ENCODE results near the gene SLC39A13. TPM values are rescaled to one million over a fixed set of nuclear protein-coding genes. Genes with fewer than 3 reads are reported as not detected.
A peak's percentile ranks its signal among the peaks of the same experiment; 100 is the strongest.

SLC39A13 gene
- 10 to 100 TPM in 2 of 4 donors, 1 to 10 TPM in 2; 7.8 to 30.9 (median 18.0) TPM for polyA plus RNA-seq
- long read RNA-seq, donor 1, partial matches to known transcripts: 20 of 20 reads
- long read RNA-seq, donor 1, other reads (novel, unspliced or antisense): 0 of 20 reads
- long read RNA-seq, donor 2: 0 reads
- long read RNA-seq, donor 3, partial matches to known transcripts: 0 of 1 reads
- long read RNA-seq, donor 3, other reads (novel, unspliced or antisense): 0 of 1 reads
- long read RNA-seq, donor 4: 0 reads
- long read RNA-seq, donor 5, partial matches to known transcripts: 17 of 17 reads
- long read RNA-seq, donor 5, other reads (novel, unspliced or antisense): 0 of 17 reads
- long read RNA-seq, donor 6: 0 reads
- long read RNA-seq, donor 7: 0 reads
- long read RNA-seq, donor 8, partial matches to known transcripts: 0 of 1 reads
- long read RNA-seq, donor 8, other reads (novel, unspliced or antisense): 0 of 1 reads
- long read RNA-seq, donor 9: 0 reads
- long read RNA-seq, donor 10, partial matches to known transcripts: 0 of 7 reads
- long read RNA-seq, donor 10, other reads (novel, unspliced or antisense): 5 of 7 reads

DNA sequence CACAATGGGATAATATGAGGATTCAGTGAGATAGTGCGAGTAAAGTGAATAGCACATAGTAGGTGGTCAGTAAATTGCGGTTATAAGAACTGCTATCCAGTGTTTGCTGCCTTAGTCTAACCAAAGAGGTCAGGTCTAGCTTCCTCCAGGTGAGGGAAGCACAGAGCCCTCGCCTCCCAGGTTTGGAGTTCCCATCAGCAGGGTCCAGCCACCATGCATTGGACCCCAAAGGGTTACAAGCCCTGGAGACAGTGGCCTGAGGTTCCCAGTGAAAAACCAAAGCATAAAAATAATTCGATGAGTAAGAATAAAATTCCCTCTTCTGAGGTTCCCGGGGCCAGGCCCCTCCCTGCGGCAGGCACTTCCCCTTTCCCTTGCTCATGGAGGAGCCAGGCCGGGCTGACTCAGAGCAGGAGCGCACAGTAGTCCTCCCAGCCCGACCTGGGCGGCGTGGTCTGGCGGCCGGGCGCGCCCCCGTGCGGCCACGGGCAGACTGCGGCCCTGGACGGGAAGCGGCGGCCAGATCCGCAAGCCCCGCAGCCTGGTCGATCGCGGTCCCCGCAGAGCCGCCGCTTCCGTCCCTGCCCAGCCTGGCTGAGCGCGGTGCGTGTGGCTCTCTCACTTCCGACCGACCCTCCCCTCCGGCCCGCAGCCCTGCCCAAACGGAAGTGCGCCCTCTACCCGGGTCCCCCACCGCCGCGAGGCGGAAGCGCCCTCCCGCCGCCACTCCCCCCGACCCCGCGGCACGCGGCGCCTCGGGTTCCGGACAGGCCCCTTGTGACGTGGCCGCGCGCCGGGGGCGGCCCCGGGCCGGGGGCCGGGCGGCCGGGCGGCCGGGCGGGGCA lies at the start of gene SLC39A13:
SLC39A13 (plus strand) TSS at position 845 of the 845 bp plus-strand sequence. CDS start 1,505 bp downstream, outside the sequence.
- no peak for FAIRE-seq
- WGBS, 3 donors: 1 to 2% (median 1%) methylated on average over 27 to 70 of the region's 70 CpGs
- Histone ChIP-seq H3K4me1 (ENCODE audit: control insufficient read depth in 3 of 3, insufficient read depth in 2 of 3, low read depth in 1 of 3, low read length in 2 of 3) (peaks cover 4 to 17% (median 4%) of the 10 kb centered on the region in 3 donors), H3K27ac (ENCODE audit: low read depth in 1 of 3, low read length in 2 of 3) (peak within 1 kb of the TSS; percentile 87 to 94 (median 91)), H3K27me3 (ENCODE audit: control insufficient read depth in 3 of 3, insufficient read depth in 3 of 3, low read length in 3 of 3) (no peaks in the 10 kb centered on the region), H3K36me3 (ENCODE audit: control insufficient read depth in 3 of 3, insufficient read depth in 2 of 3, low read depth in 1 of 3, low read length in 3 of 3) (peaks cover 0 to 23% (median 0%) of the 10 kb centered on the region in 3 donors), H3K4me3 (ENCODE audit: low read depth in 1 of 3, low read length in 3 of 3) (peak within 1 kb of the TSS; percentile 46 to 88 (median 48)), H3K9me3 (ENCODE audit: control insufficient read depth in 2 of 2, insufficient read depth in 1 of 2, low read depth in 1 of 2, low read length in 1 of 2) (no peaks in the 10 kb centered on the region)
- DNase-seq: peak; percentile 91 to 97

DNA sequence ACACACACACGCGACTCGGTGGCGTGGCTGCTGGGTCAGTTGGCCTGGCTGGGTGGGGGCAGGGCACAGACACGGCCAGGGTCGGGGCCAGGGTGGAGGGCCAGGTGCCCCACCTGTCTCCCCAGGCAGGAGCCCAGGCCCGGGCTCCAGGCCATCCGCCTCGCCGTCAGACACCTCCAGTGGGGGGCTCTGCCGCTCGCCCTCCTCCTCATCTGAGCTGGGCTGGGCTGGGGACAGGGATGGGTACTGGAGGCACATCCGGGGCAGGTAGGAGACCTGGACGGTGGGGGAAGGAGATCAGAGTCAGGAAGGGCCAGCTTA lies 49.7 kb upstream of the SLC39A13 start:
- no peak for DNase-seq
- 86 to 91% (median 86%) methylated on average over 14 of the region's 14 CpGs for WGBS, 3 donors

DNA sequence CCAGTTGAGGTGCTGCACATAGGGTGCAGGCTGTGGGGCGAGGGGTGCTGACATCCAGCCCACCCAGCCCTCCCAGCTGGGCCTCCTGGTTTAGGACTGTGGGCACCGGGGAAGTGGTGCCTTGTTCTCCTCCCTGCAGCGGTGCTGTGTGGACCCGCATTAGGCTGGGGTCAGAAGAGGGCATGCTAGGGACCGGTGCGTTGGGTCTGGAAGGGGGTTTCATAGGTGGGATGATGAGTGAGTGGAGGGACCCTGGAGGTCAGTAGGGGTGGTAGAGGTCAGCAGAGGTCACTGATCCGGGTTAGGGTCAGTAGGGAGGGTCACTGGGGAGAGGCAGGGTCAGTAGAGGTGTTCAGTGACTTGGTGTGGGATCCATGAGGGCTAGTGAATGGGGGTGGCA lies 49.2 kb upstream of the SLC39A13 start:
- H3K4me1 ChIP-seq (ENCODE audit: control insufficient read depth in 3 of 3, insufficient read depth in 2 of 3, low read depth in 1 of 3, low read length in 2 of 3): no peaks in the 10 kb centered on the region
- no peaks in the 10 kb centered on the region for H3K9me3 ChIP-seq (ENCODE audit: control insufficient read depth in 2 of 2, insufficient read depth in 1 of 2, low read depth in 1 of 2, low read length in 1 of 2)
- H3K36me3 ChIP-seq (ENCODE audit: control insufficient read depth in 3 of 3, insufficient read depth in 2 of 3, low read depth in 1 of 3, low read length in 3 of 3): peaks cover 0 to 3% (median 0%) of the 10 kb centered on the region in 3 donors
- DNase-seq (no peak), FAIRE-seq (no peak)
- no peak overlapping the region for H3K4me3 ChIP-seq (ENCODE audit: low read depth in 1 of 3, low read length in 3 of 3)
- WGBS, 3 donors: 82 to 97% (median 89%) methylated on average over 7 of the region's 7 CpGs
- no peak overlapping the region for H3K27ac ChIP-seq (ENCODE audit: low read depth in 1 of 3, low read length in 2 of 3)
- H3K27me3 ChIP-seq (ENCODE audit: control insufficient read depth in 3 of 3, insufficient read depth in 3 of 3, low read length in 3 of 3): no peaks in the 10 kb centered on the region

More for the DNA sequence above, 49.7 kb upstream of the SLC39A13 start:
- Histone ChIP-seq H3K4me1 (ENCODE audit: control insufficient read depth in 3 of 3, insufficient read depth in 2 of 3, low read depth in 1 of 3, low read length in 2 of 3) (no peaks in the 10 kb centered on the region), H3K27ac (ENCODE audit: low read depth in 1 of 3, low read length in 2 of 3) (no peak overlapping the region), H3K9me3 (ENCODE audit: control insufficient read depth in 2 of 2, insufficient read depth in 1 of 2, low read depth in 1 of 2, low read length in 1 of 2) (no peaks in the 10 kb centered on the region), H3K27me3 (ENCODE audit: control insufficient read depth in 3 of 3, insufficient read depth in 3 of 3, low read length in 3 of 3) (no peaks in the 10 kb centered on the region), H3K4me3 (ENCODE audit: low read depth in 1 of 3, low read length in 3 of 3) (no peak overlapping the region), H3K36me3 (ENCODE audit: control insufficient read depth in 3 of 3, insufficient read depth in 2 of 3, low read depth in 1 of 3, low read length in 3 of 3) (peaks cover 0 to 3% (median 0%) of the 10 kb centered on the region in 3 donors)
- FAIRE-seq: no peak

DNA sequence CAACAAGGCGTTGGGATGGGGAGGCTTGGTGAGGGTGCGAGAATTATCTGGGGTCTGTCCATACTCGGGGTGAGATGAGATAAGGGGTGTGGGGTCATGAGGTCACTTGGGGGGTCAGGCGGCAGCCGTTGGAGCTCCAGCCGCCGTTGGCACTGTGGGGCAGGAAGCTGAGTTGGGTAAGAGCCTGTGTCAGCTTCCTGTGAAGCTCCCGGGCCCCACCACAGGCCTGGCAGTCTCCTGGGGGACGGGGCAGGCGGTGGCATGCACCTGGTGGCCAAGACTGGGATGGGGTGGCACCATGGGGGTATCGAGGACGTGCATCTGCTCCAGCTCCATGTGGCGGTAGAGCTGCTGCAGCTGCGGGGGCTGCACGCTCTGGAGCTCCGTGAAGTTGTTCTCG lies 48.8 kb upstream of the SLC39A13 start:
- DNase-seq (no peak), FAIRE-seq (no peak)
- Histone ChIP-seq H3K4me3 (ENCODE audit: low read depth in 1 of 3, low read length in 3 of 3) (no peak overlapping the region), H3K27me3 (ENCODE audit: control insufficient read depth in 3 of 3, insufficient read depth in 3 of 3, low read length in 3 of 3) (no peaks in the 10 kb centered on the region), H3K36me3 (ENCODE audit: control insufficient read depth in 3 of 3, insufficient read depth in 2 of 3, low read depth in 1 of 3, low read length in 3 of 3) (peaks cover 0 to 3% (median 0%) of the 10 kb centered on the region in 3 donors), H3K4me1 (ENCODE audit: control insufficient read depth in 3 of 3, insufficient read depth in 2 of 3, low read depth in 1 of 3, low read length in 2 of 3) (no peaks in the 10 kb centered on the region), H3K27ac (ENCODE audit: low read depth in 1 of 3, low read length in 2 of 3) (no peak overlapping the region), H3K9me3 (ENCODE audit: control insufficient read depth in 2 of 2, insufficient read depth in 1 of 2, low read depth in 1 of 2, low read length in 1 of 2) (no peaks in the 10 kb centered on the region)
- WGBS, 3 donors: 70 to 86% (median 80%) methylated on average over 15 to 17 of the region's 17 CpGs

DNA sequence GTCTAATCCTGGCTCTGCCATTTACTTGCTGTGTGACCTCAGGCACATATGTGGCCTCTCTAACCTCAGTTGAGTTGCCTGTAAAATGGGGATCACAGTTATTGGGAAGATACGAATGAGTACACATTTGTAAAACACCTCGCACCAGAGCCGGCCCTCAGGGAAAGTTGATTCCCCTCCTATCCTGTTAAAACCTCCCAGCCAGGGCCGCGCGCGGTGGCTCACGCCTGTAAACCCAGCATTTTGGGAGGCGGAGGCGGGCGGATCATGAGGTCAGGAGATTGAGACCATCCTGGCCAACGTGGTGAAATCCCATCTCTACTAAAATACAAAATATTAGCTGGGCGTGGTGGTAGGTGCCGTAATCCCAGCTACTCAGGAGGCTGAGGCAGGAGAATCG lies 48.0 kb upstream of the SLC39A13 start:
- H3K27ac ChIP-seq (ENCODE audit: low read depth in 1 of 3, low read length in 2 of 3): no peak overlapping the region
- WGBS, 3 donors: 93 to 95% (median 93%) methylated on average over 15 of the region's 15 CpGs

GRCh38 chr11:47361419-47361818 lies 47.0 kb upstream of the SLC39A13 start:
- FAIRE-seq (no peak), DNase-seq (no peak)
- Histone ChIP-seq H3K4me1 (ENCODE audit: control insufficient read depth in 3 of 3, insufficient read depth in 2 of 3, low read depth in 1 of 3, low read length in 2 of 3) (no peaks in the 10 kb centered on the region), H3K27me3 (ENCODE audit: control insufficient read depth in 3 of 3, insufficient read depth in 3 of 3, low read length in 3 of 3) (no peaks in the 10 kb centered on the region), H3K36me3 (ENCODE audit: control insufficient read depth in 3 of 3, insufficient read depth in 2 of 3, low read depth in 1 of 3, low read length in 3 of 3) (peaks cover 0 to 3% (median 0%) of the 10 kb centered on the region in 3 donors), H3K9me3 (ENCODE audit: control insufficient read depth in 2 of 2, insufficient read depth in 1 of 2, low read depth in 1 of 2, low read length in 1 of 2) (no peaks in the 10 kb centered on the region), H3K4me3 (ENCODE audit: low read depth in 1 of 3, low read length in 3 of 3) (no peak overlapping the region), H3K27ac (ENCODE audit: low read depth in 1 of 3, low read length in 2 of 3) (no peak overlapping the region)
- 83 to 84% (median 83%) methylated on average over 13 of the region's 13 CpGs for WGBS, 3 donors

More for the DNA sequence above, 48.0 kb upstream of the SLC39A13 start:
- Histone ChIP-seq H3K4me3 (ENCODE audit: low read depth in 1 of 3, low read length in 3 of 3) (no peak overlapping the region), H3K27me3 (ENCODE audit: control insufficient read depth in 3 of 3, insufficient read depth in 3 of 3, low read length in 3 of 3) (no peaks in the 10 kb centered on the region), H3K4me1 (ENCODE audit: control insufficient read depth in 3 of 3, insufficient read depth in 2 of 3, low read depth in 1 of 3, low read length in 2 of 3) (no peaks in the 10 kb centered on the region), H3K9me3 (ENCODE audit: control insufficient read depth in 2 of 2, insufficient read depth in 1 of 2, low read depth in 1 of 2, low read length in 1 of 2) (no peaks in the 10 kb centered on the region), H3K36me3 (ENCODE audit: control insufficient read depth in 3 of 3, insufficient read depth in 2 of 3, low read depth in 1 of 3, low read length in 3 of 3) (peaks cover 0 to 3% (median 0%) of the 10 kb centered on the region in 3 donors)
- no peak for FAIRE-seq
- DNase-seq: no peak

GRCh38 chr11:47366020-47366490 lies 42.3 kb upstream of the SLC39A13 start:
- no peak for DNase-seq
- H3K36me3 ChIP-seq (ENCODE audit: control insufficient read depth in 3 of 3, insufficient read depth in 2 of 3, low read depth in 1 of 3, low read length in 3 of 3): no peaks in the 10 kb centered on the region
- 38 to 56% (median 45%) methylated on average over 1 of the region's 1 CpG for WGBS, 3 donors
- no peak overlapping the region for H3K4me3 ChIP-seq (ENCODE audit: low read depth in 1 of 3, low read length in 3 of 3)
- H3K4me1 ChIP-seq (ENCODE audit: control insufficient read depth in 3 of 3, insufficient read depth in 2 of 3, low read depth in 1 of 3, low read length in 2 of 3): no peaks in the 10 kb centered on the region
- FAIRE-seq: no peak
- no peak overlapping the region for H3K27ac ChIP-seq (ENCODE audit: low read depth in 1 of 3, low read length in 2 of 3)
- no peaks in the 10 kb centered on the region for H3K9me3 ChIP-seq (ENCODE audit: control insufficient read depth in 2 of 2, insufficient read depth in 1 of 2, low read depth in 1 of 2, low read length in 1 of 2)
- no peaks in the 10 kb centered on the region for H3K27me3 ChIP-seq (ENCODE audit: control insufficient read depth in 3 of 3, insufficient read depth in 3 of 3, low read length in 3 of 3)

GRCh38 chr11:47369676-47370075 lies 38.7 kb upstream of the SLC39A13 start:
- 47 to 54% (median 50%) methylated on average over 3 of the region's 3 CpGs for WGBS, 3 donors
- H3K9me3 ChIP-seq (ENCODE audit: control insufficient read depth in 2 of 2, insufficient read depth in 1 of 2, low read depth in 1 of 2, low read length in 1 of 2): no peaks in the 10 kb centered on the region
- DNase-seq (no peak), FAIRE-seq (no peak)
- no peak overlapping the region for H3K4me3 ChIP-seq (ENCODE audit: low read depth in 1 of 3, low read length in 3 of 3)
- no peaks in the 10 kb centered on the region for H3K36me3 ChIP-seq (ENCODE audit: control insufficient read depth in 3 of 3, insufficient read depth in 2 of 3, low read depth in 1 of 3, low read length in 3 of 3)
- H3K4me1 ChIP-seq (ENCODE audit: control insufficient read depth in 3 of 3, insufficient read depth in 2 of 3, low read depth in 1 of 3, low read length in 2 of 3): no peaks in the 10 kb centered on the region
- no peaks in the 10 kb centered on the region for H3K27me3 ChIP-seq (ENCODE audit: control insufficient read depth in 3 of 3, insufficient read depth in 3 of 3, low read length in 3 of 3)
- no peak overlapping the region for H3K27ac ChIP-seq (ENCODE audit: low read depth in 1 of 3, low read length in 2 of 3)

Measured in small intestine (tissue), 16 donors.